OCI-LY1 (cell line): ENCODE measurements around the gene COX19.

Experiments used
- H2AFZ ChIP-seq: fragments of 200-600 bp; sonication (generic), shearing (Covaris generic); 2 replicates; pipeline ENCODE4 v1.6.0; 2014; ENCODE audit warnings: antibody characterized with exemption, mild to moderate bottlenecking, low read length
- H3F3A ChIP-seq: fragments of 200-600 bp; sonication (generic), shearing (Covaris generic); 2 replicates; pipeline ENCODE4 v1.6.0; 2014; ENCODE audit warnings: mild to moderate bottlenecking, antibody characterized with exemption, low read length, moderate library complexity; ENCODE audit not compliant: insufficient read depth
- H3K27ac ChIP-seq: fragments of 200-600 bp; sonication (generic); 2 replicates; pipeline ENCODE4 v1.5.1; 2014; ENCODE audit warnings: low read length, mixed run types, mild to moderate bottlenecking, low read depth; ENCODE audit not compliant: poor library complexity, severe bottlenecking
- H3K27me3 ChIP-seq: fragments of 200-600 bp; sonication (generic); 2 replicates; pipeline ENCODE4 v1.6.0; 2014; ENCODE audit warnings: antibody characterized with exemption, mild to moderate bottlenecking, low read length, moderate library complexity; ENCODE audit not compliant: insufficient read depth
- H3K36me3 ChIP-seq: fragments of 200-600 bp; sonication (generic); 2 replicates; pipeline ENCODE4 v1.6.1; 2014; ENCODE audit warnings: mild to moderate bottlenecking, antibody characterized with exemption, low read length, moderate library complexity, mixed read lengths; ENCODE audit not compliant: insufficient read depth
- H3K4me1 ChIP-seq: fragments of 200-600 bp; sonication (generic); 2 replicates; pipeline ENCODE4 v1.5.1; 2014; ENCODE audit warnings: mild to moderate bottlenecking, low read length, moderate library complexity; ENCODE audit not compliant: insufficient read depth, severe bottlenecking
- H3K4me2 ChIP-seq: fragments of 200-600 bp; sonication (generic), shearing (Covaris generic); 2 replicates; pipeline ENCODE4 v1.6.1; 2014; ENCODE audit warnings: low read length
- H3K4me3 ChIP-seq: fragments of 200-600 bp; sonication (generic); 2 replicates; pipeline ENCODE4 v1.5.1; 2014; ENCODE audit warnings: low read length, low read depth, mild to moderate bottlenecking, mixed read lengths; ENCODE audit not compliant: poor library complexity, severe bottlenecking
- H3K79me2 ChIP-seq: fragments of 200-600 bp; shearing (Covaris generic); 2 replicates; pipeline ENCODE4 v1.6.1; 2016; ENCODE audit warnings: mixed run types, low read length, mixed read lengths; ENCODE audit not compliant: insufficient read depth
- H3K9ac ChIP-seq: fragments of 200-600 bp; sonication (generic), shearing (Covaris generic); 2 replicates; pipeline ENCODE4 v1.6.1; 2014; ENCODE audit warnings: mild to moderate bottlenecking, low read length, mixed read lengths
- H3K9me2 ChIP-seq: fragments of 200-600 bp; sonication (generic), shearing (Covaris generic); 2 replicates; pipeline ENCODE4 v1.6.1; 2014; ENCODE audit warnings: low read depth, mild to moderate bottlenecking, low read length, mixed read lengths
- H3K9me3 ChIP-seq: fragments of 200-600 bp; shearing (Covaris generic); 2 replicates; pipeline ENCODE4 v1.6.1; 2014; ENCODE audit warnings: low read length, mixed read lengths
- H4K20me1 ChIP-seq: fragments of 200-600 bp; sonication (generic), shearing (Covaris generic); 2 replicates; pipeline ENCODE4 v1.6.0; 2016; ENCODE audit warnings: mild to moderate bottlenecking, low read length; ENCODE audit not compliant: insufficient read depth
- CTCF ChIP-seq: fragments of 200-600 bp; sonication (generic), shearing (Covaris generic); IDR thresholded peaks from 2 replicates; pipeline ENCODE4 v1.5.1; 2017; ENCODE audit warnings: mild to moderate bottlenecking, antibody characterized with exemption, low read length, moderate library complexity, mixed read lengths
- EZH2 ChIP-seq: fragments of 200-600 bp; sonication (generic), shearing (Covaris generic); IDR thresholded peaks from 2 replicates; pipeline ENCODE4 v1.8.0; 2017; ENCODE audit warnings: borderline replicate concordance, mixed run types, mild to moderate bottlenecking, antibody characterized with exemption, low read length, moderate library complexity, mixed read lengths

The COX19 gene

GRCh38 chr7:988426-988911, 13.1 kb upstream of the COX19 start:
- no peak for TF ChIP-seq EZH2
- TF ChIP-seq CTCF: no peak
- no peaks in the 10 kb centered on the region for H4K20me1 ChIP-seq
- no peak overlapping the region; the same call in 1 of the 2 replicates for H3K4me2 ChIP-seq
- H3K36me3 ChIP-seq: no peaks in the 10 kb centered on the region
- H3K79me2 ChIP-seq: no peaks in the 10 kb centered on the region
- no peak overlapping the region for H3K27ac ChIP-seq
- no peak overlapping the region for H2AFZ ChIP-seq
- H3K9ac ChIP-seq: no peak overlapping the region
- H3K9me2 ChIP-seq: no peaks in the 10 kb centered on the region
- peaks cover 26% of the 10 kb centered on the region for H3K4me1 ChIP-seq
- H3K9me3 ChIP-seq: no peaks in the 10 kb centered on the region
- 0 out of 2 replicates have a peak, but pooled peaks cover 7% of the 10 kb centered on the region for H3K27me3 ChIP-seq
- H3K4me3 ChIP-seq: no peak overlapping the region
- no peaks in the 10 kb centered on the region for H3F3A ChIP-seq

- no peak for TF ChIP-seq CTCF
- no peak for TF ChIP-seq EZH2
- H3K9ac ChIP-seq: no peak overlapping the region
Measured at GRCh38 chr7:987909-988308, 12.6 kb upstream of the COX19 start.

GRCh38 chr7:986766-987751, 11.7 kb upstream of the COX19 start:
- TF ChIP-seq CTCF (no peak), EZH2 (no peak)
- no peaks in the 10 kb centered on the region for H3K79me2 ChIP-seq
- H3K9me3 ChIP-seq: no peaks in the 10 kb centered on the region
- no peaks in the 10 kb centered on the region for H4K20me1 ChIP-seq
- no peaks in the 10 kb centered on the region for H3K9me2 ChIP-seq
- no peak overlapping the region for H2AFZ ChIP-seq
- no peak overlapping the region for H3K4me3 ChIP-seq
- no peaks in the 10 kb centered on the region for H3F3A ChIP-seq
- peaks cover 14% of the 10 kb centered on the region for H3K4me1 ChIP-seq
- H3K9ac ChIP-seq: no peak overlapping the region
- 0 out of 2 replicates have a peak, but pooled peaks cover 7% of the 10 kb centered on the region for H3K27me3 ChIP-seq
- no peak overlapping the region; the same call in 1 of the 2 replicates for H3K4me2 ChIP-seq
- H3K27ac ChIP-seq: no peak overlapping the region
- no peaks in the 10 kb centered on the region for H3K36me3 ChIP-seq

More at GRCh38 chr7:987909-988308, 12.6 kb upstream of the COX19 start:
- Histone ChIP-seq H3K4me2 (no peak overlapping the region; the same call in 1 of the 2 replicates), H3K27ac (no peak overlapping the region), H2AFZ (no peak overlapping the region), H3K79me2 (no peaks in the 10 kb centered on the region), H3K36me3 (no peaks in the 10 kb centered on the region), H3K27me3 (0 out of 2 replicates have a peak, but pooled peaks cover 7% of the 10 kb centered on the region), H3K4me1 (peaks cover 22% of the 10 kb centered on the region), H3K4me3 (no peak overlapping the region), H4K20me1 (no peaks in the 10 kb centered on the region), H3F3A (no peaks in the 10 kb centered on the region), H3K9me2 (no peaks in the 10 kb centered on the region), H3K9me3 (no peaks in the 10 kb centered on the region)
